Measurements from ENCODE around the gene DMD.

DMD gene

GRCh38 chrX:31287861-31288260 is 1923.5 kb downstream of the DMD start:
- H3K4me3 ChIP-seq (replicated peaks in 1 of 2; ENCODE audit: low read depth in 2 of 2, low read length in 2 of 2), result no peak overlapping the region
- DNase-seq (ENCODE audit: low read depth in 2 of 2), result peak in 1 of 2 donors; percentile 29
- TF ChIP-seq, protein P1, sequence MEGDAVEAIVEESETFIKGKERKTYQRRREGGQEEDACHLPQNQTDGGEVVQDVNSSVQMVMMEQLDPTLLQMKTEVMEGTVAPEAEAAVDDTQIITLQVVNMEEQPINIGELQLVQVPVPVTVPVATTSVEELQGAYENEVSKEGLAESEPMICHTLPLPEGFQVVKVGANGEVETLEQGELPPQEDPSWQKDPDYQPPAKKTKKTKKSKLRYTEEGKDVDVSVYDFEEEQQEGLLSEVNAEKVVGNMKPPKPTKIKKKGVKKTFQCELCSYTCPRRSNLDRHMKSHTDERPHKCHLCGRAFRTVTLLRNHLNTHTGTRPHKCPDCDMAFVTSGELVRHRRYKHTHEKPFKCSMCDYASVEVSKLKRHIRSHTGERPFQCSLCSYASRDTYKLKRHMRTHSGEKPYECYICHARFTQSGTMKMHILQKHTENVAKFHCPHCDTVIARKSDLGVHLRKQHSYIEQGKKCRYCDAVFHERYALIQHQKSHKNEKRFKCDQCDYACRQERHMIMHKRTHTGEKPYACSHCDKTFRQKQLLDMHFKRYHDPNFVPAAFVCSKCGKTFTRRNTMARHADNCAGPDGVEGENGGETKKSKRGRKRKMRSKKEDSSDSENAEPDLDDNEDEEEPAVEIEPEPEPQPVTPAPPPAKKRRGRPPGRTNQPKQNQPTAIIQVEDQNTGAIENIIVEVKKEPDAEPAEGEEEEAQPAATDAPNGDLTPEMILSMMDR (IDR thresholded peaks at IDR 0.05; ENCODE audit: low read depth, low read length), result no peak

- no peak for DNase-seq (ENCODE audit: low read depth in 2 of 2)
- TF ChIP-seq, protein P1 (IDR thresholded peaks at IDR 0.05; ENCODE audit: low read depth, low read length), result no peak
- H3K4me3 ChIP-seq (replicated peaks in 1 of 2; ENCODE audit: low read depth in 2 of 2, low read length in 2 of 2), result no peak overlapping the region
Observed at GRCh38 chrX:31280580-31280979, 1930.8 kb downstream of the DMD start.

DNA sequence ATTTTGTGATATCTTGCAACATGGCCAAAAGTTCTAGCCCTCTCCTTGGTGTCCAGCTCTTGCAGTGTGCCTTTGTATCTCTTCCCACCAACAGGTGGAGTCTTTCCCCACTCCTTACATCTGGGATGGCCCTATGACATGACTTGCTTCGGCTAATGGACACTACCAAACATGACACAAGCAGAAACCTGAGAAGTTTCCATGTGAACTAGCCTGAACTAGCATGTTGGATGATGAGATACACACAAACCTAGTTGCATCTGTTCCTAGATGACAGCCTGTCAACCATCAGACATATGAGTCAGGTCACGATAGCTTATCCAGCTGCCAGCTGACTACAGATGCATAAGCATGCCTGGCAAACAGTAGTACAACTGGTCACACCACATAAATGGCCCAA is 1932.0 kb downstream of the DMD start:
- TF ChIP-seq, protein P1 (IDR thresholded peaks at IDR 0.05; ENCODE audit: low read depth, low read length), result peak; percentile 44
- peak; percentile 41 to 59 for DNase-seq (ENCODE audit: low read depth in 2 of 2)
- no peak overlapping the region for H3K4me3 ChIP-seq (replicated peaks in 1 of 2; ENCODE audit: low read depth in 2 of 2, low read length in 2 of 2)

DNA sequence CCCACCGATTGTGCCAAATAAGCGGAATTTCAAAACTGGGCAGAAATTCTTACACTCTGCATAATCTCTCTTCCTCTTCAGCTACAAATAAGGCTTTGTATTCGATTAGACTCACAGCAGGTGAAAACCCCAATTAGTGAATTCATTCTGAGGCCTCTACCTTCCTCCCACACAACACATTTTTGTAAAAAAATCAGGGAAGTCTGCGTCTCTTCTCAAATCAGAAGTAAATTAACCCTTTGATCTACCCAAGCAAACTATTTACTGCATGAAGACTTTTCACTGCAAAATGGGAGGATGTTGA is 1938.9 kb downstream of the DMD start:
- no peak for DNase-seq (ENCODE audit: low read depth in 2 of 2)
- TF ChIP-seq, protein P1 (IDR thresholded peaks at IDR 0.05; ENCODE audit: low read depth, low read length), result no peak
- no peak overlapping the region for H3K4me3 ChIP-seq (replicated peaks in 1 of 2; ENCODE audit: low read depth in 2 of 2, low read length in 2 of 2)

DNA sequence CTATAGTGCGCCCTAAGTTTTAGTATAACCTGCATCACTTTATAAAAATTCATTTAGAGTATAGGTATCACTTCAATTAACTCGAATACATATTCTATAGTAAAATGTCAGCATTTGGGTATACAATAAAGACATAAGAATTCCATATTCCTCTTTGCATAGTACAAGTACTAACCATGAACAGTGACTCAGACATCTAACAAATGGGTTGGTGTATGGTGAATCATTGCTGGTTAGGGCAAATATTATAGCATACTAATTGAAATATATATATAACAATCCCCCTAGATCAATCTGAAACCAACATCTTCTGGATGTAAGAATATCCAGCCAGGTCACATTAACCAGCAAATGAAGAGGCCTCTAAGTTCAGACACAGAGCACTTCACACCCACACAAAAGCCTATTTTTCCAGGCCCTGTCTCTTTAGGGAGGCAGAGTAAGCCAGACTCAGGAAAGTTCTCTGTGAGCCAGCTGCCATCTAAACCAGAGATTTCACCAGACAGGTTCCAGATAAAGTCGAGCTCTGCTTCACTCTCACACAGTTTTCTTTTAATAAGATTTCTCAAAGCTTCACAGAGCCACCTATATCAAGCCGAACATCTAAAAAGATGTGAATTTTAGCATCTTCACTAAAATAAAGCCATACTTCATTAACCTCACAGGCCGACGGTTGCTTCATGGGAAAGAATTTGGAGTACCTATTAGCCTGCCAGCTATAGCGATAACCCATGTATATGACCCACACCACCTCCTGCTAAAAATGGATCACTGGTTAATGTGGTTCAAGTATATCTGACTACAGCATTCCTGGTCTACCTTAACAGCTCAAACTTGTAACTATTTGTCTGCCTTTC is 1939.5 kb downstream of the DMD start:
- H3K4me3 ChIP-seq (replicated peaks in 1 of 2; ENCODE audit: low read depth in 2 of 2, low read length in 2 of 2), result no peak overlapping the region
- no peak for DNase-seq (ENCODE audit: low read depth in 2 of 2)
- TF ChIP-seq, protein P1 (IDR thresholded peaks at IDR 0.05; ENCODE audit: low read depth, low read length), result no peak

DNA sequence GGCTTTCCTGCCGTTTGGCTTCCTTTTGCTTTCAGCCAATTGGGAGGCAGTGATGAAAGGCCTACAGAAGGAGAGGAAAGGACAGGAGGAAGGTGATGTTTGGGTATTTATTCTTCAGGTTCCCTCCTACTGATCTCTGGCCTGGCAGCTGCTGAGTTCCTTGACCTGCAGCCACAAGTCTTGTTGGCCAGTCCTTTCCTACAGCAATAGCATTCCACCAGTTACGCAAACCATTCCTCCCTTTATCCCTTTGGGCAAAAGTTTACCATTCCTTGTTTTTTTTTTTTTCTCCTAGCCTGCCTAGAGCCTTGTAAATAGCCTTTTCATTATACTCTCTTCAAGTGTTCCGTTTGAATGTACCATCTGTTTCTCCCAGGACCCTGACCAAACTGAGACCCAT is 1941.4 kb downstream of the DMD start:
- TF ChIP-seq, protein P1 (IDR thresholded peaks at IDR 0.05; ENCODE audit: low read depth, low read length), result no peak
- no peak overlapping the region for H3K4me3 ChIP-seq (replicated peaks in 1 of 2; ENCODE audit: low read depth in 2 of 2, low read length in 2 of 2)
- peak in 1 of 2 donors; percentile 32 for DNase-seq (ENCODE audit: low read depth in 2 of 2)

GRCh38 chrX:31268359-31268758 is 1943.0 kb downstream of the DMD start:
- no peak overlapping the region for H3K4me3 ChIP-seq (replicated peaks in 1 of 2; ENCODE audit: low read depth in 2 of 2, low read length in 2 of 2)
- peak in 1 of 2 donors; percentile 52 for DNase-seq (ENCODE audit: low read depth in 2 of 2)
- TF ChIP-seq, protein P1 (IDR thresholded peaks at IDR 0.05; ENCODE audit: low read depth, low read length), result no peak
